Neural crest cell (in vitro differentiated cells): ENCODE results near the gene TMEM269. TPM values are rescaled to one million over a fixed set of nuclear protein-coding genes. Genes with fewer than 3 reads are reported as not detected.
A peak's percentile ranks its signal among the peaks of the same experiment; 100 is the strongest.

Experiments used
- DNase-seq: peaks from one replicate; pipeline ENCODE4 v3.0.0; 2021; ENCODE audit warnings: low read depth, mixed read lengths, low spot score
- H3K27ac Mint-ChIP-seq: one replicate; pipeline ENCODE4 v1.8.0; 2021; ENCODE audit warnings: mild to moderate bottlenecking, mixed read lengths; ENCODE audit not compliant: unreplicated experiment
- H3K27me3 Mint-ChIP-seq: 2 replicates; pipeline ENCODE4 v1.8.0; 2021; ENCODE audit warnings: low read depth, mild to moderate bottlenecking, mixed read lengths
- H3K36me3 Mint-ChIP-seq: 2 replicates; pipeline ENCODE4 v1.8.0; 2021; ENCODE audit warnings: low read depth, mild to moderate bottlenecking, mixed read lengths
- H3K4me1 Mint-ChIP-seq: 2 replicates; pipeline ENCODE4 v1.8.0; 2021; ENCODE audit warnings: mixed read lengths
- H3K4me3 Mint-ChIP-seq: one replicate; pipeline ENCODE4 v1.8.0; 2021; ENCODE audit warnings: mild to moderate bottlenecking, mixed read lengths
- H3K9me3 Mint-ChIP-seq: 2 replicates; pipeline ENCODE4 v1.8.0; 2021; ENCODE audit warnings: mixed read lengths
- total RNA-seq: library from RNA; stranded (reverse); gene quantifications from 2 replicates; pipeline ENCODE4 v1.2.1, GENCODE V29; 2021
- TF ChIP-seq, protein P1 (sequence below): fragments of 200-600 bp; sonication (generic); conservative IDR thresholded peaks from 2 replicates; pipeline ENCODE4 v1.5.0; 2021; ENCODE audit warnings: antibody characterized with exemption, mild to moderate bottlenecking

The TMEM269 gene
- total RNA-seq, 1 donor from 2014 or later, result 0.70 TPM

DNA sequence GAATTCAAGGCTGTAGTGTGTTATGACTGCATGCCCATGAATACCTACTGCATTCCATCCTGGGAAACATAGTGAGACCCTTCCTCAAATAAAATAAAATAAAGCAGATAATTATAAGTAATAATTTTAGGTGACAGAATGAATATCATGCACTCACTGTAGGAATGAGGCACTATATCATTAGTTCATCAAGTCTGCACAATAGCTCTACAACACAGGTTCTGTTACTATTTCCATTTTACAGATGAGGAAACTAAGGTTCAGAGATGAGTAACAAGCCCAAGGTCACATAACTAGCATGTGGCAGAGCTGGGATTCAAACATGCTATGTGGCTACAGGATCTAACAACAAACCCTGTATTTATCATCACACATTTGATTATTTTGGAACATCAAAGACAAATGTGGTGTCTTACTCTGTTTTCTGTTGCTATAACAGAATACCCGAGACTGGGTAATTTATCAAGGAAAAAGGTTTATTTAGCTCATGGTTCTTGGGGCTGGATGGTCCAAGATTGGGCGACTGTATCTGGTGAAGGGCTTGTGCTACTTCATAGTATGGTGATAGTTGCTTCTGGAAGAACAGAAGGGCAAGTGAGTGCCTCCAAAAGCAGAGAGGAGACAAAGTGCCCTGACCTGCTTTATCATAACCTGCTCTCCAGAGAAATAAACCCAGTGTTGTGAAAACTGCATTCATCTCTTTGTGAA is 56.8 kb downstream of the TMEM269 start:
- no peak for DNase-seq
- peaks cover 27% of the 10 kb centered on the region for H3K4me1 Mint-ChIP-seq
- TF ChIP-seq, protein P1, sequence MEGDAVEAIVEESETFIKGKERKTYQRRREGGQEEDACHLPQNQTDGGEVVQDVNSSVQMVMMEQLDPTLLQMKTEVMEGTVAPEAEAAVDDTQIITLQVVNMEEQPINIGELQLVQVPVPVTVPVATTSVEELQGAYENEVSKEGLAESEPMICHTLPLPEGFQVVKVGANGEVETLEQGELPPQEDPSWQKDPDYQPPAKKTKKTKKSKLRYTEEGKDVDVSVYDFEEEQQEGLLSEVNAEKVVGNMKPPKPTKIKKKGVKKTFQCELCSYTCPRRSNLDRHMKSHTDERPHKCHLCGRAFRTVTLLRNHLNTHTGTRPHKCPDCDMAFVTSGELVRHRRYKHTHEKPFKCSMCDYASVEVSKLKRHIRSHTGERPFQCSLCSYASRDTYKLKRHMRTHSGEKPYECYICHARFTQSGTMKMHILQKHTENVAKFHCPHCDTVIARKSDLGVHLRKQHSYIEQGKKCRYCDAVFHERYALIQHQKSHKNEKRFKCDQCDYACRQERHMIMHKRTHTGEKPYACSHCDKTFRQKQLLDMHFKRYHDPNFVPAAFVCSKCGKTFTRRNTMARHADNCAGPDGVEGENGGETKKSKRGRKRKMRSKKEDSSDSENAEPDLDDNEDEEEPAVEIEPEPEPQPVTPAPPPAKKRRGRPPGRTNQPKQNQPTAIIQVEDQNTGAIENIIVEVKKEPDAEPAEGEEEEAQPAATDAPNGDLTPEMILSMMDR, result no peak
- H3K36me3 Mint-ChIP-seq, result peaks cover 2% of the 10 kb centered on the region
- H3K27ac Mint-ChIP-seq, result no peak overlapping the region
- H3K4me3 Mint-ChIP-seq, result no peak overlapping the region
- H3K9me3 Mint-ChIP-seq, result no peaks in the 10 kb centered on the region
- H3K27me3 Mint-ChIP-seq, result no peaks in the 10 kb centered on the region

DNA sequence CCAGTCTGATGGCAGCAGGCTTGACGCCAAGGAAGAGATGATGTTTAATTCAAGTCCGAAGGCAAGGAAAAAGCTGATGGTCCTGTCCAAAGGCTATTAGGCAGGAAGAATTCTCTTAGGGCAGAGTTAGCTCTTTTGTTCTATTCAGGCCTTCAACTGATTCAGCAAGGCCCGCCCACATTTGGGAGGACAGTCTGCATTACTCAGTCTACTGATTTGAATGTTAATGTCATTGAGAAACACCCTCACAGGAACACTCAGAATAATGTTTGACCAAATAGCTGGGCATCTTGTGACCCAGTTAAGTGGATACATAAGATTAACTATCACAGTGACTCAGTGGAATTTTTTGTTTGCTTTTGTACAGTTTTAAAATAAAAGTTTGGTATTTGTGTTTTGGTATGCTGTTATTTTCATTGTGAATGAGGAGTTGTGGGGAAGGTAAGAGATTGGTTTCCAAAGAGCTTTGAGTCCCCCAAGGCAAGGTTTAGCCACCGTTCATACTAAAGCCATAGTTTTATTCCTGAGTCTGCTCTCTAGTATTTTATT is 59.9 kb downstream of the TMEM269 start:
- Mint-ChIP-seq H3K27ac (peak overlapping the region; percentile 9), H3K4me3 (peak overlapping the region; percentile 60), H3K27me3 (no peaks in the 10 kb centered on the region), H3K36me3 (peaks cover 8% of the 10 kb centered on the region), H3K9me3 (no peaks in the 10 kb centered on the region), H3K4me1 (peaks cover 48% of the 10 kb centered on the region)
- DNase-seq, result no peak
- TF ChIP-seq, protein P1, result no peak

DNA sequence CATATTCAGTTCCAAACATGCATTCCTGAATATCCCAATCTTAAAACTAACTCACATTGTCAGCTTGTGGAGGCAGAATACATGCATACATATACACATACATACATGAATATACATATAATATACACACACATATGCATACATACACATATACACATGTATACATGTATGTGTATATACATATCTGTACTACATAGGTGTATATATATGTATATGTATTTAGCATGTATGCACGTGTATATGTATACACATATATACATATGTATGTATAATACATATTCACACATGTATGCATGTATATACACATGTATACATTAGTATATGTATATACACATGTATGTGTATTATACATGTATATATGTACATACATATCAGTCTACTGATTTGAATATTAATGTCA is 60.4 kb downstream of the TMEM269 start:
- Mint-ChIP-seq H3K27me3 (no peaks in the 10 kb centered on the region), H3K4me3 (no peak overlapping the region), H3K36me3 (peaks cover 12% of the 10 kb centered on the region), H3K9me3 (peaks cover 3% of the 10 kb centered on the region), H3K4me1 (peaks cover 51% of the 10 kb centered on the region), H3K27ac (no peak overlapping the region)
- DNase-seq, result no peak
- TF ChIP-seq, protein P1, result no peak

DNA sequence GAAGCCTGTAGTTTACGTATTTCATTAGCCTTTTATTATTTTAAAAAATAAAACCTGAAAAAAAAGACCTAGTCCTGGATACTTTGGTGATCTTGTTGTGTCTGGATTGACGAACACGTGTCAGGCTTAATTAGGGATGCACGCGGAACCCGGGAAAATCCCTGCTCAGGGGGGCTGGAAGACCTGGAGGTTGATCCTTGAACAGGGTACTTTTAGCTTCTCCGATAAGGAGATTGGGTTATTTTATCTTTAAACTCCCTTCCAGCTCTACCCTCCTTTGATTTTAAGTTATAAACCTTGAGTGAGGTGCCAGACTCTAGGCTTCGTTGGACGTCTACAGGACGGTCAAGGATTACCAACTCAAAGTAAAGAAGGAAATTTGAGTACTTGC is 61.1 kb downstream of the TMEM269 start:
- TF ChIP-seq, protein P1, result no peak
- DNase-seq, result no peak
- peaks cover 3% of the 10 kb centered on the region for H3K9me3 Mint-ChIP-seq
- no peak overlapping the region for H3K27ac Mint-ChIP-seq
- H3K36me3 Mint-ChIP-seq, result peaks cover 18% of the 10 kb centered on the region
- H3K4me3 Mint-ChIP-seq, result peak overlapping the region; percentile 93
- H3K27me3 Mint-ChIP-seq, result no peaks in the 10 kb centered on the region
- peaks cover 51% of the 10 kb centered on the region for H3K4me1 Mint-ChIP-seq

DNA sequence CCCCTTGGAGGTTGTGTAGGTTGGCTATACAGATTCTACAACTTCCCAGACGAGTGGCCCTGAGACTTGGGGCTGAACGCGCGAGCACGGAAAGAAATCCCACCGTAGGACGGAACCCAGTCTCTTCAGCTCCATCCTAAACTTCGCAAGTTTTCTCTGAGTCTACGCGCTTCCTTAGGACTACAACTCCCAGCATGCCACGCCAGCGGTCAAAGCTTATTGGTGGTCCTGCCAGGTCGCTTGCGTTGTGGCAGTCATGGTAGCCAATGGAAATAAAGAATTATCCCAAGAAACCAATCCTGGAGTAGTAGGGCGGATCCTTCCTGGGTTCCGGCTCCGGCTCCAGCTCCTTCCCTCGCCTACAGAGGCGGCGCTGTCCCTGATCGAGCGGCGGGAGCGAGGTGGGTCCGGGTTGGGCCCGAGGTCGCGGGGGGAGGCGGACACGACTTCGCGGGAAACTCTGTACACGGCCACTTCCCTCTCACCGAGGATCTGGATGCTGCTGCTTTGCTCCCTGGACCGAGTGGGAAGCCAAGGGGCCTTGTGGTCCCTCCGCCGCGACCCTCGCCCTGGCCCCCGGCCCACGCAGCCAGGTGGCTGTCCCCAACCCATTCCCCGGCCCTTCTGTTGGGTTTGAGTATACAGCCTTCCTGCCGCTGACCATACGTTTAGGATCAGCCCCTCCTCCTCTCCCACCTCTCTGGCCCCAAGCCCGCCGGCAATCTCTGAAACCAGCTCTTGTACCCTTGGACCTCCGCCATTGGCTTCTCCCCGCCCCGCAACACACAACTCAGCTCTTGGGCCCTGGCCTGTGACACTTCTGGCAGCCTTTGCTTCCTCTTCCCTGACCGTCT is 61.7 kb downstream of the TMEM269 start, which contains the start of gene ZNF691:
ZNF691 (plus strand) TSS at position 357 of the 854 bp plus-strand sequence. CDS start 3,046 bp downstream, outside the sequence.
- H3K36me3 Mint-ChIP-seq, result peaks cover 25% of the 10 kb centered on the region
- peak within 1 kb of the TSS; percentile 3 for H3K27ac Mint-ChIP-seq
- peaks cover 51% of the 10 kb centered on the region for H3K4me1 Mint-ChIP-seq
- H3K27me3 Mint-ChIP-seq, result no peaks in the 10 kb centered on the region
- DNase-seq, result peak; percentile 80
- H3K4me3 Mint-ChIP-seq, result peak within 1 kb of the TSS; percentile 93
- TF ChIP-seq, protein P1, result peak; percentile 54
- peaks cover 3% of the 10 kb centered on the region for H3K9me3 Mint-ChIP-seq
